Measurements from ENCODE around the gene SCRN3. TPM values are rescaled to one million over a fixed set of nuclear protein-coding genes. Genes with fewer than 3 reads are reported as not detected.

SCRN3 gene
- total and polyA plus RNA-seq, 2 of the 4 experiments (the other 2 are of a cell fraction), result 9.9 to 11.4 TPM

DNA sequence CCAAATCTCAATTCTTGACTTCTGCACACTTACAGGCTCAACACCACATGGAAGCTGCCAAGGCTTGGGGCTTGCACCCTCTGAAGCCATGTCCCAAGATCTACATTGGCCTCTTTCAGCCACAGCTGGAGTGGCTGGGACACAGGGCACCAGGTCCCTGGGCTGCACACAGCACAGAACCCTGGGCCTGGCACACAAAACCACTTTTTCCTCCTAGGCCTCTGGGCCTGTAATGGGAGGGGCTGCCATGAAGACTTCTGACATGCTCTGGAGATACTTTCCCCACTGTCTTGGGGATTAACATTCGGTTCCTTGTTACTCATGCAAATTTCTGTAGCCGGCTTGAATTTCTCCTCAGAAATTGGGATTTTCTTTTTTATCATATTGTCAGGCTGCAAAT, 30.9 kb upstream of the SCRN3 start:
- Histone ChIP-seq H4K5ac (ENCODE audit: low read depth, low read length) (no peak overlapping the region), H3K79me1 (ENCODE audit: low read depth in 1 of 2, low read length in 2 of 2) (peaks cover 0 to 6% of the 10 kb centered on the region in 2 experiments; a peak in 2 of 4 replicates), H3K9me3 (ENCODE audit: control insufficient read depth, insufficient read depth, low read length) (no peaks in the 10 kb centered on the region; the same call in 1 of the 2 replicates), H3K4me1 (ENCODE audit: control insufficient read depth, insufficient read depth, low read length) (no peaks in the 10 kb centered on the region), H3K56ac (ENCODE audit: extremely low read depth, insufficient read depth, low read length) (no peak overlapping the region), H2BK15ac (ENCODE audit: low read depth, low read length) (no peak overlapping the region), H3K27me3 (ENCODE audit: control insufficient read depth, insufficient read depth, low read length) (no peaks in the 10 kb centered on the region), H2BK20ac (ENCODE audit: low read depth, low read length) (no peak overlapping the region), H3K36me3 (ENCODE audit: control insufficient read depth, insufficient read depth, low read length) (peaks cover 14% of the 10 kb centered on the region), H2BK120ac (ENCODE audit: low read depth, low read length) (no peak overlapping the region), H3K9me1 (ENCODE audit: insufficient read depth, low read length) (no peaks in the 10 kb centered on the region), H3K18ac (ENCODE audit: low read depth, low read length) (no peak overlapping the region), H2BK5ac (ENCODE audit: low read depth, low read length, poor library complexity, severe bottlenecking) (no peak overlapping the region), H3K14ac (replicated peaks; ENCODE audit: low read depth, low read length) (no peak overlapping the region), H3K4me3 (ENCODE audit: insufficient read depth, low read depth, low read length) (no peak overlapping the region), H2AK5ac (ENCODE audit: low read depth, low read length) (no peak overlapping the region), H4K91ac (ENCODE audit: insufficient read depth, low read depth, low read length) (no peak overlapping the region), H4K8ac (ENCODE audit: low read depth in 2 of 2, low read length in 2 of 2) (no peak overlapping the region), H4K20me1 (ENCODE audit: insufficient read depth, low read length) (no peaks in the 10 kb centered on the region), H3K27ac (ENCODE audit: insufficient read depth, low read length) (no peak overlapping the region), H2AFZ (replicated peaks; ENCODE audit: low read length, poor library complexity) (no peak overlapping the region), H3K23ac (ENCODE audit: low read depth, low read length) (no peak overlapping the region), H3K4ac (ENCODE audit: low read depth, low read length) (no peak overlapping the region), H3K9ac (ENCODE audit: low read depth, low read length) (no peak overlapping the region), H3K4me2 (ENCODE audit: low read depth, low read length) (no peak overlapping the region), H2AK9ac (replicated peaks; ENCODE audit: low read depth, low read length, poor library complexity) (no peak overlapping the region)
- no TSS peak for BruUV-seq (replicated peaks)
- ChIA-PET POLR2A (ENCODE audit: unreplicated experiment) (no interaction called here), CTCF (no interaction called here)
- dilution Hi-C loops (cut with HindIII; ENCODE audit: low sequenced_read_pairs, unreplicated experiment) (no loop called here), intact Hi-C loops (cut with micrococcal nuclease) (no loop called here), in situ Hi-C loops (cut with MboI; ENCODE audit: low sequenced_read_pairs) (no loop called here)
- DNase-seq (no peak), ATAC-seq (ENCODE audit: low read depth) (no peak)
- TF ChIP-seq, protein P1, sequence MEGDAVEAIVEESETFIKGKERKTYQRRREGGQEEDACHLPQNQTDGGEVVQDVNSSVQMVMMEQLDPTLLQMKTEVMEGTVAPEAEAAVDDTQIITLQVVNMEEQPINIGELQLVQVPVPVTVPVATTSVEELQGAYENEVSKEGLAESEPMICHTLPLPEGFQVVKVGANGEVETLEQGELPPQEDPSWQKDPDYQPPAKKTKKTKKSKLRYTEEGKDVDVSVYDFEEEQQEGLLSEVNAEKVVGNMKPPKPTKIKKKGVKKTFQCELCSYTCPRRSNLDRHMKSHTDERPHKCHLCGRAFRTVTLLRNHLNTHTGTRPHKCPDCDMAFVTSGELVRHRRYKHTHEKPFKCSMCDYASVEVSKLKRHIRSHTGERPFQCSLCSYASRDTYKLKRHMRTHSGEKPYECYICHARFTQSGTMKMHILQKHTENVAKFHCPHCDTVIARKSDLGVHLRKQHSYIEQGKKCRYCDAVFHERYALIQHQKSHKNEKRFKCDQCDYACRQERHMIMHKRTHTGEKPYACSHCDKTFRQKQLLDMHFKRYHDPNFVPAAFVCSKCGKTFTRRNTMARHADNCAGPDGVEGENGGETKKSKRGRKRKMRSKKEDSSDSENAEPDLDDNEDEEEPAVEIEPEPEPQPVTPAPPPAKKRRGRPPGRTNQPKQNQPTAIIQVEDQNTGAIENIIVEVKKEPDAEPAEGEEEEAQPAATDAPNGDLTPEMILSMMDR (conservative IDR thresholded peaks at IDR 0.05; ENCODE audit: low read depth, low read length), result no peak
- TF ChIP-seq CEBPB (IDR thresholded peaks at IDR 0.05; ENCODE audit: low read depth, low read length) (no peak), MAZ (IDR thresholded peaks at IDR 0.05; ENCODE audit: borderline replicate concordance, low read depth, low read length) (no peak), RFX5 (IDR thresholded peaks at IDR 0.05; ENCODE audit: low read depth, low read length) (no peak), POLR2A (IDR thresholded peaks at IDR 0.05; ENCODE audit: low read depth, low read length) (no peak), RAD21 (IDR thresholded peaks at IDR 0.05; ENCODE audit: low read length) (no peak), MXI1 (IDR thresholded peaks at IDR 0.05; ENCODE audit: borderline replicate concordance, low read depth, low read length) (no peak), MAFK (IDR thresholded peaks at IDR 0.05; ENCODE audit: low read depth, low read length) (no peak), RCOR1 (IDR thresholded peaks at IDR 0.05; ENCODE audit: insufficient replicate concordance, low read length) (no peak), BHLHE40 (IDR thresholded peaks at IDR 0.05; ENCODE audit: low read depth, low read length) (no peak), FOS (IDR thresholded peaks at IDR 0.05; ENCODE audit: low read depth, low read length) (no peak), NFE2L2 (IDR thresholded peaks at IDR 0.05; ENCODE audit: low read depth, low read length) (no peak), CHD1 (IDR thresholded peaks at IDR 0.05; ENCODE audit: low read depth, low read length) (no peak), SMC3 (IDR thresholded peaks at IDR 0.05; ENCODE audit: low read depth, low read length) (no peak)
- TF ChIP-seq, protein P2, sequence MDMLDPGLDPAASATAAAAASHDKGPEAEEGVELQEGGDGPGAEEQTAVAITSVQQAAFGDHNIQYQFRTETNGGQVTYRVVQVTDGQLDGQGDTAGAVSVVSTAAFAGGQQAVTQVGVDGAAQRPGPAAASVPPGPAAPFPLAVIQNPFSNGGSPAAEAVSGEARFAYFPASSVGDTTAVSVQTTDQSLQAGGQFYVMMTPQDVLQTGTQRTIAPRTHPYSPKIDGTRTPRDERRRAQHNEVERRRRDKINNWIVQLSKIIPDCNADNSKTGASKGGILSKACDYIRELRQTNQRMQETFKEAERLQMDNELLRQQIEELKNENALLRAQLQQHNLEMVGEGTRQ (IDR thresholded peaks at IDR 0.05; ENCODE audit: low read depth, low read length), result no peak
- TF ChIP-seq, protein P3, sequence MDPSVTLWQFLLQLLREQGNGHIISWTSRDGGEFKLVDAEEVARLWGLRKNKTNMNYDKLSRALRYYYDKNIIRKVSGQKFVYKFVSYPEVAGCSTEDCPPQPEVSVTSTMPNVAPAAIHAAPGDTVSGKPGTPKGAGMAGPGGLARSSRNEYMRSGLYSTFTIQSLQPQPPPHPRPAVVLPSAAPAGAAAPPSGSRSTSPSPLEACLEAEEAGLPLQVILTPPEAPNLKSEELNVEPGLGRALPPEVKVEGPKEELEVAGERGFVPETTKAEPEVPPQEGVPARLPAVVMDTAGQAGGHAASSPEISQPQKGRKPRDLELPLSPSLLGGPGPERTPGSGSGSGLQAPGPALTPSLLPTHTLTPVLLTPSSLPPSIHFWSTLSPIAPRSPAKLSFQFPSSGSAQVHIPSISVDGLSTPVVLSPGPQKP (IDR thresholded peaks at IDR 0.05; ENCODE audit: borderline replicate concordance, low read depth, low read length), result no peak
- WGBS, 2 experiments (ENCODE audit: extremely low coverage in 2 of 2, insufficient read length in 1 of 2), result 100% methylated on average over 1 of the region's 2 CpGs; no CpG with 5 or more reads in 1 of the 2 experiments

Measured in IMR-90 (cell line).